Adrenal gland (tissue), 12 donors: ENCODE results near the gene SEMA3A. TPM values are rescaled to one million over a fixed set of nuclear protein-coding genes. Genes with fewer than 3 reads are reported as not detected.

Experiments
- DNase-seq, 7 donors: peaks; one replicate each; pipeline ENCODE4 v3.0.0-alpha.2; 2019 to 2020
- H3K27ac ChIP-seq, 5 donors: fragments of 200-600 bp; sonication (generic) in 4 of 5; 1 replicate in 3 of 5; 2 replicates in 2 of 5; pipeline versions ENCODE4 v1.5.1 to v1.8.0; 2016 to 2020; ENCODE audit warnings: mild to moderate bottlenecking in 1 of 5
- H3K27me3 ChIP-seq: fragments of 200-600 bp; 2 replicates; pipeline ENCODE4 v1.8.0; 2021
- H3K36me3 ChIP-seq, 2 donors: fragments of 200-600 bp; replicated peaks in 1 of 2; 1 replicate in 1 of 2; 2 replicates in 1 of 2; pipeline versions ENCODE4 v1.5.1 to v1.8.0; 2018 to 2022
- H3K4me1 ChIP-seq, 2 donors: fragments of 200-600 bp; replicated peaks in 1 of 2; 1 replicate in 1 of 2; 2 replicates in 1 of 2; pipeline versions ENCODE4 v1.5.1 to v1.8.0; 2018 to 2021
- H3K4me3 ChIP-seq, 4 donors: fragments of 200-600 bp; sonication (generic) in 3 of 4; one replicate each; pipeline ENCODE4 v1.5.1; 2016 to 2018
- H3K9me3 ChIP-seq, 3 donors: fragments of 200-600 bp; sonication (generic) in 1 of 3; replicated peaks in 1 of 3; 1 replicate in 2 of 3; 2 replicates in 1 of 3; pipeline versions ENCODE4 v1.5.1 to v1.8.0; 2016 to 2021
- CTCF ChIP-seq, 6 experiments: fragments of 450-650 bp in 4 of 6; fragments of 200-600 bp in 2 of 6; sonication (generic) in 1 of 6; IDR thresholded peaks; 1 replicate in 5 of 6; 2 replicates in 1 of 6; pipeline versions ENCODE4 v1.5.1 to v1.8.0; 2016 to 2021; ENCODE audit warnings: antibody characterized with exemption in 6 of 6, mild to moderate bottlenecking in 2 of 6, moderate library complexity in 1 of 6
- POLR2A ChIP-seq, 2 donors: fragments of 450-650 bp; IDR thresholded peaks; one replicate each; pipeline ENCODE4 v1.6.1; 2017; ENCODE audit warnings: antibody characterized with exemption in 2 of 2, mild to moderate bottlenecking in 2 of 2, moderate library complexity in 1 of 2
- WGBS, 4 donors: extraction: QIAGEN DNeasy Blood & Tissue Kit in 2 of 4; methylation state at CpG; one replicate each; pipeline versions ENCODE4 v1.1.5 to v1.1.7; 2013 to 2017; 5-methylcytosine and 5-hydroxymethylcytosine counted together
- intact Hi-C, 2 donors: fragments of 100-400 bp; cut with DNase I; formaldehyde crosslinking; loops; one replicate each; pipeline versions ENCODE4 v1.14.1 to v1.15.0; 2022 to 2023
- polyA plus RNA-seq, 3 donors: library from polyadenylated mRNA; stranded (reverse); fragments of 200-250 nt in 2 of 3; fragments of 350-450 nt in 1 of 3; fragmentation: Illumina TruSeq in 1 of 3; extraction: RNeasy Lipid Tissue Mini Kit (QIAGEN cat#74804) in 1 of 3; gene quantifications; one replicate each; pipeline ENCODE4 v1.2.3, GENCODE V29; 2013 to 2014
- total RNA-seq, 9 donors: library from RNA; depleted of rRNA in 4 of 9; stranded (reverse); fragments of >200 nt in 4 of 9; fragments of 120-200 nt in 1 of 9; fragmentation: NEBNext Ultra II Directional in 1 of 9; extraction: Animal tissue kit (Norgen Biotek cat#: 25700) in 1 of 9; gene quantifications; one replicate each; pipeline versions ENCODE4 v1.1.0 to v1.2.4, GENCODE V29; 2013 to 2023
- donor health status: healthy with polysubstance abuse.
- donor health status: Bipolar disorder and iron deficiency.
- donor health status: DM: yes; HTN: yes; CAD: no.
- donor health status: DM: no; HTN: no; CAD: no.
- donor health status: DM: no; HTN: no; CAD: no.
- donor health status: DM: yes; HTN: yes; CAD: no.

Gene SEMA3A
- total and polyA plus RNA-seq, 12 donors = 0.24 to 17.5 (median 1.2) TPM

- no peaks in the 10 kb centered on the region for H3K9me3 ChIP-seq
- H3K4me3 ChIP-seq = no peak overlapping the region
- TF ChIP-seq CTCF (IDR thresholded peaks at IDR 0.05) (peak in 3 of 6 experiments; percentile 12 to 44 (median 22)), POLR2A (IDR thresholded peaks at IDR 0.05) (no peak)
- H3K27ac ChIP-seq = no peak overlapping the region
- H3K4me1 ChIP-seq = no peaks in the 10 kb centered on the region
- DNase-seq = no peak
- 52 to 60% (median 56%) methylated on average over 1 of the region's 1 CpG for WGBS, 4 donors
- intact Hi-C loops = loop anchor here in 1 of 2 donors (10.0 kb wide), 1 partner anchor 1091 kb away; no protein-coding TSS in a partner anchor
- no peaks in the 10 kb centered on the region for H3K36me3 ChIP-seq
- no peaks in the 10 kb centered on the region for H3K27me3 ChIP-seq
Measured at GRCh38 chr7:83934118-83934734, 260.4 kb downstream of the SEMA3A start.

- TF ChIP-seq CTCF (IDR thresholded peaks at IDR 0.05) (no peak), POLR2A (IDR thresholded peaks at IDR 0.05) (no peak)
- Histone ChIP-seq H3K4me1 (no peaks in the 10 kb centered on the region), H3K36me3 (no peaks in the 10 kb centered on the region), H3K9me3 (no peaks in the 10 kb centered on the region), H3K27ac (no peak overlapping the region), H3K4me3 (no peak overlapping the region), H3K27me3 (no peaks in the 10 kb centered on the region)
- intact Hi-C loops = loop anchor here in 1 of 2 donors (10.0 kb wide), 1 partner anchor 1093 kb away; no protein-coding TSS in a partner anchor
- DNase-seq = no peak
- 70 to 82% (median 81%) methylated on average over 2 of the region's 2 CpGs for WGBS, 4 donors
Measured at GRCh38 chr7:83931968-83932367, 262.6 kb downstream of the SEMA3A start.

- WGBS, 4 donors = 84 to 95% (median 89%) methylated on average over 2 of the region's 2 CpGs
- intact Hi-C loops = loop anchor here in 1 of 2 donors (10.0 kb wide), 1 partner anchor 1095 kb away; no protein-coding TSS in a partner anchor
- no peaks in the 10 kb centered on the region for H3K4me1 ChIP-seq
- no peak overlapping the region for H3K27ac ChIP-seq
- TF ChIP-seq POLR2A (IDR thresholded peaks at IDR 0.05) = no peak
- TF ChIP-seq CTCF (IDR thresholded peaks at IDR 0.05) = no peak
- no peak overlapping the region for H3K4me3 ChIP-seq
- no peaks in the 10 kb centered on the region for H3K36me3 ChIP-seq
- H3K9me3 ChIP-seq = no peaks in the 10 kb centered on the region
- DNase-seq = no peak
- no peaks in the 10 kb centered on the region for H3K27me3 ChIP-seq
Measured at GRCh38 chr7:83930262-83930661, 264.3 kb downstream of the SEMA3A start.

GRCh38 chr7:83925860-83926259 lies 268.7 kb downstream of the SEMA3A start:
- H3K4me1 ChIP-seq = no peaks in the 10 kb centered on the region
- H3K36me3 ChIP-seq = no peaks in the 10 kb centered on the region
- H3K9me3 ChIP-seq = no peaks in the 10 kb centered on the region
- intact Hi-C loops = no loop called here
- TF ChIP-seq POLR2A (IDR thresholded peaks at IDR 0.05) (no peak), CTCF (IDR thresholded peaks at IDR 0.05) (no peak)
- WGBS, 4 donors = 0 to 93% (median 70%) methylated on average over 1 of the region's 1 CpG
- no peak overlapping the region for H3K4me3 ChIP-seq
- DNase-seq = no peak
- no peaks in the 10 kb centered on the region for H3K27me3 ChIP-seq
- no peak overlapping the region for H3K27ac ChIP-seq
